ENCODE results near the gene MSH2.

- TF ChIP-seq POLR2A (IDR thresholded peaks at IDR 0.05) = no peak
- no peak for TF ChIP-seq EP300 (IDR thresholded peaks at IDR 0.05)
Observed at GRCh38 chr2:47516360-47517104, 113.6 kb downstream of the MSH2 start.

Data from tibial nerve (tissue), 3 donors.